H9 (cell line): ENCODE results near the gene UTP25. TPM values are rescaled to one million over a fixed set of nuclear protein-coding genes. Genes with fewer than 3 reads are reported as not detected.

Experiments
- DNase-seq: peaks from one replicate; pipeline ENCODE4 v3.0.0-alpha.2; 2017
- H2AFZ ChIP-seq: one replicate; pipeline ENCODE4 v1.6.1; 2013; ENCODE audit warnings: mild to moderate bottlenecking, low read length, control low read depth, moderate library complexity
- H2AK5ac ChIP-seq: 2 replicates; pipeline ENCODE4 v1.6.1; 2013; ENCODE audit warnings: low read length, control low read depth, mixed read lengths; ENCODE audit not compliant: insufficient read length
- H2BK120ac ChIP-seq: one replicate; pipeline ENCODE4 v1.6.1; 2013; ENCODE audit warnings: low read depth, mild to moderate bottlenecking, low read length, control low read depth, inconsistent platforms; ENCODE audit not compliant: poor library complexity, severe bottlenecking
- H2BK12ac ChIP-seq: 2 replicates; pipeline ENCODE4 v1.6.1; 2013; ENCODE audit warnings: low read length, control low read depth, mixed read lengths, low read depth; ENCODE audit not compliant: insufficient read length
- H2BK15ac ChIP-seq: 2 replicates; pipeline ENCODE4 v1.6.1; 2013; ENCODE audit warnings: low read depth, low read length, control low read depth
- H2BK20ac ChIP-seq: one replicate; pipeline ENCODE4 v1.6.1; 2013; ENCODE audit warnings: low read depth, mild to moderate bottlenecking, low read length, control low read depth, inconsistent platforms; ENCODE audit not compliant: poor library complexity, severe bottlenecking
- H2BK5ac ChIP-seq: 2 replicates; pipeline ENCODE4 v1.6.1; 2013; ENCODE audit warnings: low read length, control low read depth, mixed read lengths; ENCODE audit not compliant: insufficient read length
- H3K14ac ChIP-seq: 2 replicates; pipeline ENCODE4 v1.6.1; 2013; ENCODE audit warnings: low read length, control low read depth; ENCODE audit not compliant: insufficient read depth
- H3K18ac ChIP-seq: 2 replicates; pipeline ENCODE4 v1.6.1; 2013; ENCODE audit warnings: low read depth, mild to moderate bottlenecking, mixed read lengths, low read length, control low read depth; ENCODE audit not compliant: insufficient read length
- H3K23ac ChIP-seq: 2 replicates; pipeline ENCODE4 v1.6.1; 2013; ENCODE audit warnings: low read length, control low read depth, mixed read lengths, low read depth; ENCODE audit not compliant: insufficient read length
- H3K23me2 ChIP-seq: 2 replicates; pipeline ENCODE4 v1.6.1; 2013; ENCODE audit warnings: low read depth, mild to moderate bottlenecking, mixed read lengths, low read length, control low read depth; ENCODE audit not compliant: insufficient read length, poor library complexity, severe bottlenecking
- H3K27ac ChIP-seq: 2 replicates; pipeline ENCODE4 v1.5.1; 2013; ENCODE audit warnings: low read length, control low read depth, mixed read lengths, low read depth; ENCODE audit not compliant: insufficient read length
- H3K27me3 ChIP-seq: 2 replicates; pipeline ENCODE4 v1.6.1; 2013; ENCODE audit warnings: low read length, control low read depth, inconsistent platforms; ENCODE audit not compliant: insufficient read depth
- H3K4ac ChIP-seq: 2 replicates; pipeline ENCODE4 v1.6.1; 2013; ENCODE audit warnings: low read depth, mild to moderate bottlenecking, control low read depth, inconsistent platforms, low read length, moderate library complexity
- H3K4me1 ChIP-seq: 2 replicates; pipeline ENCODE4 v1.6.1; 2013; ENCODE audit warnings: low read length, control low read depth, inconsistent platforms; ENCODE audit not compliant: insufficient read depth
- H3K4me2 ChIP-seq: 2 replicates; pipeline ENCODE4 v1.6.1; 2013; ENCODE audit warnings: low read length, control low read depth, mixed read lengths; ENCODE audit not compliant: insufficient read length, insufficient read depth
- H3K56ac ChIP-seq: 2 replicates; pipeline ENCODE4 v1.6.1; 2013; ENCODE audit warnings: low read depth, mild to moderate bottlenecking, mixed read lengths, low read length, control low read depth; ENCODE audit not compliant: insufficient read length
- H3K79me1 ChIP-seq: 2 replicates; pipeline ENCODE4 v1.6.1; 2013; ENCODE audit warnings: low read depth, mild to moderate bottlenecking, moderate library complexity, low read length, control low read depth, inconsistent platforms; ENCODE audit not compliant: insufficient read depth, poor library complexity, severe bottlenecking
- H3K79me2 ChIP-seq: 2 replicates; pipeline ENCODE4 v1.6.1; 2013; ENCODE audit warnings: low read length, control low read depth, inconsistent platforms; ENCODE audit not compliant: insufficient read depth
- H3K9ac ChIP-seq: 2 replicates; pipeline ENCODE4 v1.6.1; 2013; ENCODE audit warnings: low read length, control low read depth, mixed read lengths; ENCODE audit not compliant: insufficient read length; ENCODE audit errors: extremely low read depth
- H3K9me3 ChIP-seq: one replicate; pipeline ENCODE4 v1.6.1; 2013; ENCODE audit warnings: low read depth, low read length, inconsistent platforms; ENCODE audit not compliant: control insufficient read depth
- H3T11ph ChIP-seq: one replicate; pipeline ENCODE4 v1.6.1; 2013; ENCODE audit warnings: mild to moderate bottlenecking, low read length, control low read depth, inconsistent platforms
- H4K20me1 ChIP-seq: one replicate; pipeline ENCODE4 v1.6.1; 2013; ENCODE audit not compliant: control insufficient read depth, insufficient read length, insufficient read depth
- H4K5ac ChIP-seq: 2 replicates; pipeline ENCODE4 v1.6.1; 2013; ENCODE audit warnings: low read depth, mild to moderate bottlenecking, mixed read lengths, low read length, control low read depth; ENCODE audit not compliant: insufficient read length
- H4K8ac ChIP-seq: replicated peaks from 2 replicates; pipeline ENCODE4 v1.6.1; 2013; ENCODE audit warnings: low read length, control low read depth, mixed read lengths, low read depth; ENCODE audit not compliant: insufficient read length
- H4K91ac ChIP-seq: 2 replicates; pipeline ENCODE4 v1.6.1; 2013; ENCODE audit warnings: low read depth, mild to moderate bottlenecking, moderate library complexity, mixed read lengths, low read length, control low read depth; ENCODE audit not compliant: insufficient read length
- H3K27ac Mint-ChIP-seq, 3 experiments: 2 replicates in 2 of 3; 3 replicates in 1 of 3; pipeline ENCODE4 v1.8.0; 2020 to 2021; ENCODE audit warnings: mixed read lengths in 3 of 3, mild to moderate bottlenecking in 1 of 3, moderate library complexity in 1 of 3
- H3K27me3 Mint-ChIP-seq: 2 replicates; pipeline ENCODE4 v1.8.0; 2021; ENCODE audit warnings: low read depth, mild to moderate bottlenecking, moderate library complexity, mixed read lengths
- H3K36me3 Mint-ChIP-seq, 3 experiments: 2 replicates in 2 of 3; 3 replicates in 1 of 3; pipeline ENCODE4 v1.8.0; 2020 to 2021; ENCODE audit warnings: low read depth in 3 of 3, mixed read lengths in 3 of 3; ENCODE audit not compliant: insufficient read depth in 1 of 3
- H3K4me1 Mint-ChIP-seq, 2 experiments: 2 replicates each; pipeline ENCODE4 v1.8.0; 2020; ENCODE audit warnings: mixed read lengths in 2 of 2
- H3K4me3 Mint-ChIP-seq, 2 experiments: 2 replicates in 1 of 2; 3 replicates in 1 of 2; pipeline ENCODE4 v1.8.0; 2020 to 2021; ENCODE audit warnings: mild to moderate bottlenecking in 2 of 2, mixed read lengths in 2 of 2, moderate library complexity in 1 of 2
- H3K9me3 Mint-ChIP-seq, 2 experiments: 2 replicates in 1 of 2; 3 replicates in 1 of 2; pipeline ENCODE4 v1.8.0; 2020; ENCODE audit warnings: mild to moderate bottlenecking in 2 of 2, mixed read lengths in 2 of 2, moderate library complexity in 1 of 2
- WGBS: extraction: QIAGEN DNeasy Blood & Tissue Kit; methylation state at CpG from one replicate; pipeline ENCODE4 v1.1.7; 2013; ENCODE audit warnings: missing lambda C conversion rate, low lambda C conversion rate, mixed read lengths; ENCODE audit not compliant: insufficient read length; ENCODE audit errors: extremely low coverage; 5-methylcytosine and 5-hydroxymethylcytosine counted together
- total RNA-seq: library from RNA; stranded (reverse); gene quantifications from 2 replicates; pipeline ENCODE4 v1.2.1, GENCODE V29; 2021
- TF ChIP-seq, protein P1 (sequence below): fragments of 200-600 bp; sonication (generic); conservative IDR thresholded peaks from 3 replicates; pipeline ENCODE4 v1.8.0; 2021; ENCODE audit warnings: antibody characterized with exemption, mild to moderate bottlenecking

UTP25 gene
- total RNA-seq, 1 experiment from 2014 or later = 12.9 TPM

DNA sequence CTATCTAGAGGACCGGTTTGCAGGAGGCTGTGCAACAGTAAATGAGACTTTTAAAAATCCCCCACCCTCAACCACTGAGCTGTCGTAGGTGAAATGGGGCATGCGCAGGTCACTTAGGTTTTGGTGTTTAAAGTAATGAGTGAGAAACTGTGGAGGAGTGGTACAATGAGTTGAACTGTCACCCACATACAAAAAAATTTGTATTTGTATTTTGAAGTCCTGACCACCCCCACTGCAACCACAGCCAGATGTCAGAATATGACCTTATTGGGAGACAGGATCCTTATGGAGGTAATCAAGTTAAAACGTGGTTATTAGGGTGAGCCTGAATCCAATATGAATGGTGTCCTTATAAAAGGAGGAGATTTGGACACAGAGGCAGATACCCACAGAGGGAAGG is 20.3 kb upstream of the UTP25 start:
- no CpG with 5 or more reads among the region's 4 CpGs for WGBS
- H3K23ac ChIP-seq = no peak overlapping the region
- no peak overlapping the region for H4K8ac ChIP-seq
- H2BK20ac ChIP-seq = no peak overlapping the region
- H3K23me2 ChIP-seq = peaks cover 8% of the 10 kb centered on the region
- H2AFZ ChIP-seq = no peak overlapping the region
- no peak overlapping the region for H2BK12ac ChIP-seq
- no peaks in the 10 kb centered on the region for H3K4me1 ChIP-seq
- TF ChIP-seq, protein P1, sequence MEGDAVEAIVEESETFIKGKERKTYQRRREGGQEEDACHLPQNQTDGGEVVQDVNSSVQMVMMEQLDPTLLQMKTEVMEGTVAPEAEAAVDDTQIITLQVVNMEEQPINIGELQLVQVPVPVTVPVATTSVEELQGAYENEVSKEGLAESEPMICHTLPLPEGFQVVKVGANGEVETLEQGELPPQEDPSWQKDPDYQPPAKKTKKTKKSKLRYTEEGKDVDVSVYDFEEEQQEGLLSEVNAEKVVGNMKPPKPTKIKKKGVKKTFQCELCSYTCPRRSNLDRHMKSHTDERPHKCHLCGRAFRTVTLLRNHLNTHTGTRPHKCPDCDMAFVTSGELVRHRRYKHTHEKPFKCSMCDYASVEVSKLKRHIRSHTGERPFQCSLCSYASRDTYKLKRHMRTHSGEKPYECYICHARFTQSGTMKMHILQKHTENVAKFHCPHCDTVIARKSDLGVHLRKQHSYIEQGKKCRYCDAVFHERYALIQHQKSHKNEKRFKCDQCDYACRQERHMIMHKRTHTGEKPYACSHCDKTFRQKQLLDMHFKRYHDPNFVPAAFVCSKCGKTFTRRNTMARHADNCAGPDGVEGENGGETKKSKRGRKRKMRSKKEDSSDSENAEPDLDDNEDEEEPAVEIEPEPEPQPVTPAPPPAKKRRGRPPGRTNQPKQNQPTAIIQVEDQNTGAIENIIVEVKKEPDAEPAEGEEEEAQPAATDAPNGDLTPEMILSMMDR = no peak
- no peak overlapping the region for H3K4me2 ChIP-seq
- H3K27me3 Mint-ChIP-seq = peaks cover 3% of the 10 kb centered on the region
- no peaks in the 10 kb centered on the region for H3K27me3 ChIP-seq
- no peak overlapping the region for H2AK5ac ChIP-seq
- no peaks in the 10 kb centered on the region for H3K36me3 Mint-ChIP-seq
- H3K9me3 Mint-ChIP-seq = no peaks in the 10 kb centered on the region
- no peak overlapping the region for H3K4me3 Mint-ChIP-seq
- no peak overlapping the region for H3K14ac ChIP-seq
- no peaks in the 10 kb centered on the region for H3K79me2 ChIP-seq
- H3K4ac ChIP-seq = no peak overlapping the region
- H4K91ac ChIP-seq = no peak overlapping the region
- H2BK120ac ChIP-seq = no peak overlapping the region
- H3K27ac ChIP-seq = no peak overlapping the region
- no peaks in the 10 kb centered on the region for H3K9me3 ChIP-seq
- H3K4me1 Mint-ChIP-seq = peaks cover 15 to 16% of the 10 kb centered on the region in 2 experiments
- no peak overlapping the region for H3T11ph ChIP-seq
- no peak overlapping the region for H4K5ac ChIP-seq
- H3K27ac Mint-ChIP-seq = no peak overlapping the region
- no peak for DNase-seq
- H3K79me1 ChIP-seq = no peaks in the 10 kb centered on the region
- H3K56ac ChIP-seq = no peak overlapping the region
- no peak overlapping the region for H3K9ac ChIP-seq
- no peak overlapping the region for H2BK15ac ChIP-seq
- no peak overlapping the region for H2BK5ac ChIP-seq
- no peak overlapping the region for H3K18ac ChIP-seq
- H4K20me1 ChIP-seq = no peaks in the 10 kb centered on the region
